ENCODE results near the gene SMIM27. TPM values are rescaled to one million over a fixed set of nuclear protein-coding genes. Genes with fewer than 3 reads are reported as not detected.

SMIM27 gene
- polyA plus RNA-seq, 4 donors = 14.1 to 18.8 (median 15.5) TPM

DNA sequence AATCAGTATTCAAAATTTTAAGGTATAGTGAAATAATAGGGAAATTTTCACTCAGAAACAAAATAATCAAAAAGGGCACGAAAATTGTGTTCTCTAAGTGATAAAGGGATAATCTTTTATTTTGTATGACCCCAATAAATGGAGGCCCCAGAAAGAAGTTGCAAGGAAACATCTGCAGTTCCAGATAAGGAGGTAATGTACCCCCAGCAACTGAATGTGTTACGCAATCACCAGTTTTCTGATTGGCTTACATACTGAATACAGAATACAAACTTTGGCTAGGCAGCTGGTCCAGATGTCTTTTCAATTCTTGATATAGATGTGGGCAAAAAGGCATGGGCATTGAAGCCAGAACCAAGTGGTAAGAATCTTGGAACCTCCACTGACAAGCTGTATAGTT, 2.0 kb downstream of the SMIM27 start:
- no peak for DNase-seq (ENCODE audit: low read depth in 4 of 4, low spot score in 3 of 4)

DNA sequence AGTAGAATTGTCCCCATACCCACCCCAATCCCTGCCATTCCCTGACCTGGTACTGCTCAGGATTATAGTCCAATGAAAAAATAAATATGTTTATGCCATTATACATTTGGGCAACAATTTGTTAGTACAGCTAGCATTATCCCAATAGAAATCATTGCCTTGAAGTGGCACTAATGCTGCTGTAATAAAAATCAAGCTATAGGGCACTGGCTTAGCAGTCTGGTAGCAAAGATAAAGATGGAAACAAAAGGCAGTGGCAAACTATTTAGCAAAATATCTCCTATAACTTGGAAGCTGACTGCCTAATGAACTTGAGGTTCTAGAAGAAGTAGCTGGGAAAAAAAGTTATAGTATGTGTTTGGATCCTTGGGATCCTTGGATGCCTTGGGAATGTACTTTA, 2.5 kb downstream of the SMIM27 start:
- DNase-seq (ENCODE audit: low read depth in 4 of 4, low spot score in 3 of 4) = no peak

DNA sequence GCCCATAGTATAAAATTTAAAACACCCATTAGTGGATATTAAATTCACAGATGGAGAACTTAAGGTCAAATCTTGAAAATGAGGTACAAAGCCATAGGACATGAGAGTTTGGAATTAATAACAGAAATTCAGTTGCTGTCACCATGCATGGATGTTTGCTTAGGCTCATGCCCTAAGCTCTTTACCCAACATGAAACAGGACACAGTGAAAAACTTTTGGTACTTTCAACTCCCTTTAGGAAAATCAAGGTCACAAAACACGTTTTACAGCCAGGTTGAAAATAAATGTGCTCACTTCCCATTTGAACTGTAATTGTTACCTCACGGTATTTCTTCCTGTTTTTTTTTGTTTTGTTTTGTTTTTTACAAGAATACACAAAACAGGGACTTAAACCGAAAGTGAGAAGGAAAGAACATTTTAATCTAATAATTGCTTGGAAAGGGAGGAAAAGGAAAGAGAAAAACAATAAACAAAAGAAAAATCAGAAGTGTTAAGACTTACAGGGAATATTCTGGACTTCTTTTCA, 6.3 kb downstream of the SMIM27 start:
- DNase-seq (ENCODE audit: low read depth in 4 of 4, low spot score in 3 of 4) = no peak

DNA sequence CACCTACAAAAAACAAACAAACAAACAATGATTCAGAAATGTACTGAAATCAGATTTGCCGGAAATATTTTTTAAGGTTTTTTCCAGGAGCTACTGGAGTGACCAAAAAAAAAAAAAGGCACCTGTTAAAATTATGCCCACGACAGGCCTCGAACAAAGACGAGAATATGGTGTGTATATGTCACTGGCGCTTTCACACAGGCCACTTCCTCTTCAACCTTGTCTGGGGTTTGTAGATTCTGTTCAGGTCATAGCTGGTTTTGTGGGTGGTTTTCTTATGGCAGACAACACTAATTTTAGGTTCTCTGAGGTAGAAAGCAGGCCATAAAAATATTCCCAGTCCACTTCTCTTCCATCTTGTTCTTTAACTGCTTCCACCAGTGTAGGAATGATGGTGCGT, 13.8 kb downstream of the SMIM27 start:
- no peak for DNase-seq (ENCODE audit: low read depth in 4 of 4, low spot score in 3 of 4)

DNA sequence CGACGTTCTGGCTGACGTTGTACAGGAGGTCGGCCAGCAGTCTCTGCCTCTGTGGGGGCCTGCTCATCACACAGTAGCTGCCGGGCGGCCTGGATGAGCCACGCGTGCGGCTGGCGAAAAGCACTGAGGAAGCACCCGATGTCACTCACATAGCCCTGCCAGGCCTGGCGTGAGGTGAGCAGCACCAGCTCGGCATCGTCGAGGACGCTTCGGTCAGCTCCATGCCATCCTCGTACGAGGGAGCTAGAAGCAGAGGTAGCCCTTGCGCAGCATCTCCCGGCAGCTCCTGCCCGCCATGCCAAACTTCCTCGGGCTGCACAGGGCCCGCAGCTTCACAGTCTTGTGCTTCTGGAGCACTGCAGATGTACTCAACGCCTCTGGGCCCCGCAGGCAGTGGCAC, 14.6 kb downstream of the SMIM27 start:
- no peak for DNase-seq (ENCODE audit: low read depth in 4 of 4, low spot score in 3 of 4)

DNA sequence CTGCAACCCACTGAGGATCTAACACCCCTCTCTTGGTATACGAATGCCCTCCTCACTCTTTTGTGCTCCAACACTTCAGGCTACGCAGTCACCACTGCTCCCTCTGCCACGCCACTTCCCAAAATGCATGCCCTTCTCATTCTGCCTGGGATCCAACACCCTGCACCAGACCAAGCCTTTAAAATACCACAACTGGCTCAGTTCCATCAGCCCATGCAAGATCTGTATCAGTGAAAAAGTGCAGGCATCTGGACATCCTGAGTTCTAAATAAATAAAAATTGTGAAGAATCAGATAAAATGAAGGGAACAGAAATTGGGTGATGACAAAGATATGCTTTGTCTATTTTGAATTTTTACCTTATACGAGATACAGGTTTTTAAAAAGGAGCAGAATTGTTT, 18.1 kb downstream of the SMIM27 start:
- no peak for DNase-seq (ENCODE audit: low read depth in 4 of 4, low spot score in 3 of 4)

DNA sequence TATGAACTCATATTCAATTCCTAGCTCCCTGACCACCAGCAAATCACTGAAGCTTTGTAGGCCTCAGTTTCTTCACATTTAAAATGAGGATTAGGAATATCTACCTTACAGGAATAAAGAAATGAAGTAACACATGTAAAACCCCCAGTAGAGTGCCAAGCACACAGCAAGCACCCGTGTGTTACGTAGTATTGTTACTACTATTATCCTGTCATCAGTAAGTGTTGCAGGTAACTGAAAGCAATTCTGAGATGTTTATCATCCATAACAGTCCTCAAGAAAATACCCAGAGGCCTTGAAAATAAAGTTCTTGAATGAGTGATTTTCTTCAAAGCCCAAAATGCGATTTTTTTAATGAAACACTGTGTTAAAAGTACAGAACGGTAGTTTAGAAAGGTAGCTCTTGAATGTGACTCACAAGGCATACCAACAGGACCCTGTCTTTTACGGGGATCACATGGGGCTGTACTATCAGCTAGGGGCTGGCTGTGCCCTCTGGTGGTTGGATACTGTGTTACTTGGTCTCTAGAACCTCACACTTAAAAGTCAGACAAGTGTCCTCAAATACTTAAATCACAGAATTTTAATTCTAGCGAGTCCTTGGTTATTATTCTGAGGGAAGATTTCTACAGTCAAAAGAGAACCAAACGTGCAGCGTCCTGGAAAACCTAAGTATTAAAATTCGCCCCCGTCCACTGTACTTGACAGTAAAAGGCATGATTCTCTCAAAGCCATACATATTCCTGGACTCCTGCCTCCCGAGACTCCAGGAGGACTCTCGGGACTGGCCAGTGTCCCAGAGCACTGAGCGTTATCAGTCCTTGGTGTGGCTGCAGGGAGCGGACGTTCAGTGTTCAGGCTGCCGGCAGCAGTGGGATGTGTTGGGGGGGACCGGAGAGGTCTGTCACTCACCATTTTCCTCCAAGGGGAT, 20.1 kb downstream of the SMIM27 start:
- peak in 3 of 4 donors; percentile 37 to 47 (median 43) for DNase-seq (ENCODE audit: low read depth in 4 of 4, low spot score in 3 of 4)

DNA sequence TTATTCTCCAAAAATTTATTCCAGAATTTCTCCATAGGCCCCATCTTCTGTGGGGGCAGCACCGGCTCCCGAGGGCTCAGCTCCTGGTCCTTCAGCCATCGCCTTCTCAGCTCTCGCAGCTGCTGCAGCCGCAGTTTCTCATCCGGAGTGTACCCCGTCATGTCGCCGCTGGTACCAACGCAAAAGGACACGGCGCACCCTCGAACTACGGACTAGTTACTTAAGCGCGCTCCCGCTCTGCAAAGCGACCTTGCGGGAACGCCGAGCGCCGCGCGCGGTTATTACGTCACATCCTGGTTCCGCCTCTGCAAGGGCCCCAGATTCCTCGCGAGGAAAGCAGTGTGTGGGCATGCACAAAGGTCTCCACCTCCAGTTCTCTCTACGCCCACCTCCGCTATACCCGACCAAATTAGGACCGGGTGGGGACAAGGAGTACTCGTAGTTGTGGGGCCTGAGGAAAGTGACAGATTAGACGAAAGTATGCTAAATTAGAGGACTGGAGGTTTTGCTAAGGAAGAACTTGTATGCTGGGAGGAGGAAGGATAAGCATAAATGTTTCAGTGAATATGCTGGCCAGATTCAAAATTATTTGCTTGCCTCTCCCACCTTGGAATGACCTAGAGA, 20.9 kb downstream of the SMIM27 start, which contains the start of gene NDUFB6:
Gene NDUFB6 (minus strand): TSS at position 260 of the 624 bp plus-strand sequence. CDS start 99 bp downstream, at position 161.
- DNase-seq (ENCODE audit: low read depth in 4 of 4, low spot score in 3 of 4) = peak; percentile 88 to 94 (median 90)

DNA sequence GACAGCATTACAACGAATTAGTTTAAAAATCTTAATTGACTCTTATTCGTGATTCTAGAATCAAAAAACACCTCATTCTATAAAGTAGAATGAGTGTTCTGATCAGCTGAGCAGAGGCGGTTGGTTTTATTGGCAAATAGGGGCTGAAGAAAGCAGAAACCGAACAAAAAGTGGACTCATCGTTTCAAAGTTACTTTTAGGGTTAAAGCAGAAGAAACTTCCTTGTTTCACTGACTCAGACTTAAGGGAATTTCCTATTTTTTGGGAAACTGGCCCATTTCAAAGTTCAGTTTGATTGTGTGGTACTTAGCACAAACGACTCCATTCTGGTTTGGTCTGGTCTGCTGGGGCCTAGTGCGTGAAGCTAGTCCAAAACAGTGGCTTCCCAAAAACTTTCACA, 21.7 kb downstream of the SMIM27 start:
- DNase-seq (ENCODE audit: low read depth in 4 of 4, low spot score in 3 of 4) = no peak

DNA sequence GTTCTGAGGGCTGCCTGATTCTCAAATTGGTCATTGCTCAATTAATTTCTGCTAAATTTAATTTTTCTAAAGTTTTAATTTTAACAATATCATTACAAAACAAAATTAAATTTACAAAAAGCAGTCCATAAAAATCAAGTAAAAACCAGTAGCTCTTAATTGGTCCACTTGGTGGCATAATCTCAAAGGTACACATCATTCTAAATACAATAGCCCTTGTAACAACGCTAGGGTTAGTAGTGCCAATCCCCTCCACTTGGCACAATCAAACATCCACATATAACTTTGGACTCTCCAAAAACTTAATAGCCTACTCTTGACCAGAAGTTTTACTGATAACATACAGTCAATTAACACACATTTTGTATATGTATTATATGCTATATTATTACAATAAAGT, 22.7 kb downstream of the SMIM27 start:
- no peak for DNase-seq (ENCODE audit: low read depth in 4 of 4, low spot score in 3 of 4)

DNA sequence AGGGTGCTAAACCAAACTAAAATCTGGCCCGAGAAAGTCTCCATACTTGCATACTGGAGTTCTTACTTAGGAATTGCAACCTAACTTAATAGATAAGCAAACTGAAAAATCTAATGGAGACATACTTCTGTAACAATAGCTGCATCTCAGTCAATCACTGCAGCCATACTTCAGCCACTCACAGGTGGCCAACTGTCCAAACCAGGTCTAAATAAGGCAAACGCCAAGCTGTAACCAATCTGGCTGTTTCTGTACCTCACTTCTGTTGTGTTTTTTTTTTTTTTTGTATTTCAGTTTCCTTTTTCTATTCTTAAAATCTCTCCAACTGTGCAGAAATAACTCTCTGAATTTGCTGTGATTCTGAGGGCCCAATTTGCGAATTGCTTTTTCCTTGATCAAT, 25.2 kb downstream of the SMIM27 start:
- no peak for DNase-seq (ENCODE audit: low read depth in 4 of 4, low spot score in 3 of 4)

DNA sequence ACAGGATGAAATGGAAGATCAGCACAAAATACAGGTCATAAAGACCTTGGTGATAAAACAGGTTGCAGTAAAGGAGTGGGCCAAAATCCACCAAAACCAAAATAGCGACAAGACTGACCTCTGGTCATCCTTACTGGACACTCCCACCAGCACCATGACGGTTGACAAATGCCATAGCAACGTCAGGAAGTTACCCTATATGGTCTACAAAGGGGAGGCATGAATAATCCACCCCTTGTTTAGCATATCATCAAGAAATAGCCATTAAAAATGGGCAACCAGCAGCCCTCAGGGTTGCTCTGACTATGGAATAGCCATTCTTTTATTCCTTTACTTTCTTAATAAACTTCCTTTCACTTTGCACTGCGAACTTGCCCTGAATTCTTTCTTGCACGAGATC, 26.8 kb downstream of the SMIM27 start:
- no peak for DNase-seq (ENCODE audit: low read depth in 4 of 4, low spot score in 3 of 4)

DNA sequence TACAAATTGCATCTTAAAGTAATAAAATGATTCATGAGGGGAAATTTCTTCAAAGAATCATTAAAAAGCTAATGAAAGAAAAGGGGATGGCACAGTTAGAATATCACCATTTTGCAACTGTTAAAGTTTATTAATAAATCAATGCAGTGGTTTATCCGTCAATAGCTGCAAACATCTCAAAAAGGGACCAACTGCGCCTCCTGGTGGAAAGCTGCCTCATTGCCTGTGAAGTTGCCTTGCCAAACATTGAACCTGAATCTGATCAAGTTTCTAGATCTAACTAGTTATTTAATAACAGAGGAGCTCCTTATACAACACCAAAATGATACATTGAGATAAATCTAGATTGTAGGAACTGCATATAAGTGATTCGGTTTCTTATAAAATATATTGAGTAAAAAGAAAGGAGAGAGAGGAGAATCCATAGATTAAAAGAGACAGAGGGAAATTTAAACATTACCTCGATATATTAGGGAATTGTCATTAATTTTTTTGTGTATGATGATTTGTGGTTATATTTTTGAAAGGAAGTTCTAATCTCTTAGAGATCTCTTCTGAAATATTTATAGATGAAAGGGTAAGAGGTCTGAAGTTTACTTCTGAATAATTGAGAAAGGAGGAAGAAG, 27.7 kb downstream of the SMIM27 start:
- peak in 1 of 4 donors; percentile 28 for DNase-seq (ENCODE audit: low read depth in 4 of 4, low spot score in 3 of 4)

DNA sequence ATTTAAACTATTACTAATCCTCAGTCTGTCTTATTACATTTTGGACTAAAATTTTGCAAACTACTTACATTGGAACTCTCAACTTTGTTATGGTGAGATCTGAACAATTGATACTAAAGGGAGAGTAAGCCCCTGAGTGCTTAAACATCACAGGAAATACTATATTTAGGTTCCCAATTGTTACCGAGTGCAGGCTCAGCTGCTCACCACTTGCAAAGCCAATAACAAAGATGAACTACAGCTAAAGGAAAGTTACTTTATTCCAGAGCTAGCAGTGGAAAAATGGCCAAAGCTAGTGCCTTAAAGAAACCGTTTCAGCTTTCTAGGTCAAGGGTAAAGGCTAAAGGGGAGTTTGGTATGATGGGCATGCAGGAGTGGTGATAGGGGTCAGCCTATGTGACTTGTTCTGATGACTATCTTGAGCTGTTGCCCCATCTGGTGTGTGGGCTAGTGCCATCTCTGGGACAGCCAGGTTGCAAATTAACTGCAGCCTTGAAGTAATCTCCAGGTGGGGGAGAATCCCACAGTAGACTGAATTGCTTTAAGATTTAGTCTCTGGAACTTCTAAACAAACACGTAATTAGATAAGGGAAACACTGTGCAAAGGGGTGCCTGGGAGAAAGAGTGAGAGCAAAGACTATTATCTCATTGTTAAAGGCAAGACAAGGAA, 28.6 kb downstream of the SMIM27 start:
- no peak for DNase-seq (ENCODE audit: low read depth in 4 of 4, low spot score in 3 of 4)

DNA sequence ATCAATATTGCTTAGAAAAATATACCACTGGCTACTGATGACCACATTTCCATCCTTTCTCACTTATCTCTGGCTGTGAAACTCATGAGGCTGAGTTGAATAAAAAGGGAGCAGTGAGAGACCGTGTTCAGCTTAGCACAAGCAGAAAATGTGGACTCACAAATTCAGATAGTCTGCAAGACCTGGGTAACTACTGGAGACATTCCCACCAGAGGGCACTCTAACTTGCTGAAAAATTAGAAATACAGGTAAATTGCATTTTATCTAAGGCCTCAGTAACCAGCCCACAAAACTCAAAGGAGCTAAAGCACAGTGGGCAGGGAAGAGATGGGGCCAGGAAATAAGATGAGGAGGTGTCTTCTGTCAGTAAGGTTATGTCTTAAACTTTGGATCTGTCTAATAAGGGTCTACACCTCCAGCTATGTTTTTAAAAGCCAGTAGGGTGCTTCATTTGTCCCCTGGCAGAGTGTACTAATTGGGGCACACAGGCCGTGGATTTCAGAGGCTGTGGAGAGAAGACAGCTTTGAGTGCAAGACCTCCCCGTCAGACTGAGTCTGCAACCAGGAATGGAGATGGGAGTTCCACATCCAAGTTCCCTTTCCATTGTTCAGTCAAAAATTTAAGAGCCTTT, 29.5 kb downstream of the SMIM27 start:
- peak; percentile 27 to 60 (median 52) for DNase-seq (ENCODE audit: low read depth in 4 of 4, low spot score in 3 of 4)

DNA sequence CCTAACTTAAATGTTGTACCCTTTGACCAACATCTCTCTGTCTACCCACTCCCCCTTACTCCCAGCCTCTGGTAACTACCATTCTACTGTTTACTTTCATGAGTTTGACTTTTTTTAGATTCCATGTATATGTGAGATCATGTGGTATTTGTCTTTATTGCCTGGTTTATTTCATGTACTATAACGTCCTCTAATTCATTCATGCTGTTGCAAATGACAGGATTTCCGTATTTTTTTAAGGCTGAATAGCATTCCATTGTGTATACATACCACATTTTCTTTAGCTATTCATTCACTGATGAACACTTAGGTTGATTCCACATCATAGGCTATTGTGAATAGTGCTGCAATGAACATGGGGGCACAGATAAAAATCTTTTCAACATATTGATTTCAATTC, 32.7 kb downstream of the SMIM27 start:
- no peak for DNase-seq (ENCODE audit: low read depth in 4 of 4, low spot score in 3 of 4)

DNA sequence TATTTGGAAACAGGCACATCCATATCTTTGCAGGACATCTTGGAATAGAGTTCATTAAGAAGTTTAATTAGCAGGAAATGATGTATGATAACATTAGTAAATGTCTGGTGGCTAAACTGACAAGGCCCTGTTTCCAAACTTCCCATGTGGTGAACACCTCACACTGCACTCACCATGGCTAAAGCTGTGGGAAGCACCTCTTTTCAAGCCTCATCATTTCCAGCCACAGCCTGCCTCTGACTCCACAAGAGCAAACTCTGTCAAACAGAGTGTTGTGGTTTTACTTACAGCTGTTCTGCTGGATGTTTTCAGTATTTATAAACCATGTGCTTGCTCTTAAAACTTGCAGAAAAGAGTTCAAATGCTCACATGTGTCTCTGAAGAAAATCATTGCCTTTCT, 35.8 kb downstream of the SMIM27 start:
- DNase-seq (ENCODE audit: low read depth in 4 of 4, low spot score in 3 of 4) = no peak

DNA sequence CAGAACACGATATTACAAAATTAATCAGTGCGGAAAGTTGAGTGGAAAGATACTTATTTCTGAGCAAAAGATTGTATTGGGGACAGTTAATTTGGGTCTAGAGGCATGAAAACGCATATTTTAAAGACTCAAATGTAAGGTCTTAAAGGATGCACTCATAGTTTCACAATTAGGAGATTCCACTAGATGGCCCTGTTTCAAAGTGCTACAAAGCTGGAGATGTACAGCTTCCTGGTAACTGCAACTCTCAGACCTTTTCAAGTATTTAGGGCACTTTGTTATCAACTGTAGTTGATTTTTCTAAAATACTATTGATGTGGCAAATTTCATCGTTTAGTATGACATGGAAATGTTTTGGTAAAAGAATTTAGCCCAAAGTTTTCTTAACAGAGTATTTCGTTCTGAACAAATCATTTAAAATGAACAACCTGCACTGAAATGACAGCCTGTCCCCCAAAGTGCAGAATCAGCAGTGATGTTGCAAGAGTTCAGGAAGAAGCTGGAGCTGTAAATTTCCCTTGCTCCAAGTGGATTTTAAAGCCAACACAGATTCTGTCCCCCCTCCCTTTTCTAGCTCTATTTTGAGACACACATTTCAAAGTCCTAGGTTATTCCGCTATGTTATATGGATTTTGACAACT, 37.1 kb downstream of the SMIM27 start:
- DNase-seq (ENCODE audit: low read depth in 4 of 4, low spot score in 3 of 4) = peak in 1 of 4 donors; percentile 22

DNA sequence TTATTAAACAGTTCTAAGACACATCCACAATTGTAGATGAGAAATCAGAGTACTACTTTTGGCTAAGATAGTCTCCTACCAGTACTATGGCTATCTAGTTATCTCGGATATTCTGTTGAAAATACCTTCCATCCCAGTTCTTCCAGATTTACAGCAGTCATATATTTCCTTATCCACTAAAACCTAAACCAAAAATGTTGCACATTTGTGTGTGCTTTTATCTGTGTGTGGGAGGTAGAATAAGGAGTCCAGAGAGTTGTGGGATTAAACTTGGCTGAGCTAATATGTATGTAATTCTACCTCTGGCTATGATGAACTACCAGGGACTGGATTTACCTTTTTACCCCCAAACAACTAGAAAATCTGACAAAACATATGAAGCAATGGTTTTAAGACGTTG, 38.3 kb downstream of the SMIM27 start:
- DNase-seq (ENCODE audit: low read depth in 4 of 4, low spot score in 3 of 4) = no peak

DNA sequence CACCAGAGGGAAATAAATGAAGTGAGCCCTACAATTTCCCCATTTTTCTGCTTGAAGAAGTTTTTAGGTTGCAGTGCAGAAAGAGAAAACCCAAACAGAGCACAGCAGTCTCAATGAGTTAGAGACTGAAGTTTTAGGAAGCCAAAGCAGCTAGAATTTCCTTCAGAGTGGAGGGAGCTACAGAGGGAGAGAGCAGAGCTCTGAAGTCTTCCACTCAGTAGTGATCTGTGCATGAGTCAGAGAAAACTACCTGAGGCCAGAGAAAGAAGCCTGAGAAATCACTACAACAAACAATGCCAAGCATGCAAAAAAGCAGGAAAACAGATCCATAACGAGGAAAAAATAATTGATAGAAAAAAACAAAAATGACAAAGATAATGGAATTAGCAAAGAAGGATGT, 38.8 kb downstream of the SMIM27 start:
- no peak for DNase-seq (ENCODE audit: low read depth in 4 of 4, low spot score in 3 of 4)
